Adrenal gland (tissue), 5 donors: ENCODE data around the gene DCANP1.

ENCODE experiments used
- POLR2A ChIP-seq, 2 donors: fragments of 450-650 bp; IDR thresholded peaks; one replicate each; pipeline ENCODE4 v1.6.1; 2017; ENCODE audit warnings: antibody characterized with exemption in 2 of 2, mild to moderate bottlenecking in 2 of 2, moderate library complexity in 1 of 2
- TF ChIP-seq, protein P1 (sequence below), 6 experiments: fragments of 450-650 bp in 4 of 6; fragments of 200-600 bp in 2 of 6; sonication (generic) in 1 of 6; IDR thresholded peaks; 1 replicate in 5 of 6; 2 replicates in 1 of 6; pipeline versions ENCODE4 v1.5.1 to v1.8.0; 2016 to 2021; ENCODE audit warnings: antibody characterized with exemption in 6 of 6, mild to moderate bottlenecking in 2 of 6, moderate library complexity in 1 of 6
- donor health status: DM: no; HTN: no; CAD: no.

DNA sequence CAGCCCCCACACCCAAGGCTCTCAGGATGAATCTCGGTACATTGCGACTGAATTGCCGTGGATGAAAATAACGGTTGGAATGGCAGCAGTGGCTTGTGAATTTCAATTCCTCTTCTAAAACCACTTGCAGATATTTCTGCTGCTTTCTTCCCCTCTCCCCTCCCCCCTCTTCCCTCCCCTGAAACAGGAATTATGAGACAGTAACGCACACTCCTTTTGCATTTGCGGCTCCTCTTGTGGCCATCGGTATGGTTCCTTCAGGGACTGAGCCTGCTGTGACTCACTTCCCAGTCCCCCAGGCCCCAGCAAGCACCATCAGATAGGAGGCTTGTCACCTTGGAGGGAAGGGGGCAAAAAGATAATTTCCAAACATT, 9.7 kb downstream of the DCANP1 start:
- TF ChIP-seq, protein P1, sequence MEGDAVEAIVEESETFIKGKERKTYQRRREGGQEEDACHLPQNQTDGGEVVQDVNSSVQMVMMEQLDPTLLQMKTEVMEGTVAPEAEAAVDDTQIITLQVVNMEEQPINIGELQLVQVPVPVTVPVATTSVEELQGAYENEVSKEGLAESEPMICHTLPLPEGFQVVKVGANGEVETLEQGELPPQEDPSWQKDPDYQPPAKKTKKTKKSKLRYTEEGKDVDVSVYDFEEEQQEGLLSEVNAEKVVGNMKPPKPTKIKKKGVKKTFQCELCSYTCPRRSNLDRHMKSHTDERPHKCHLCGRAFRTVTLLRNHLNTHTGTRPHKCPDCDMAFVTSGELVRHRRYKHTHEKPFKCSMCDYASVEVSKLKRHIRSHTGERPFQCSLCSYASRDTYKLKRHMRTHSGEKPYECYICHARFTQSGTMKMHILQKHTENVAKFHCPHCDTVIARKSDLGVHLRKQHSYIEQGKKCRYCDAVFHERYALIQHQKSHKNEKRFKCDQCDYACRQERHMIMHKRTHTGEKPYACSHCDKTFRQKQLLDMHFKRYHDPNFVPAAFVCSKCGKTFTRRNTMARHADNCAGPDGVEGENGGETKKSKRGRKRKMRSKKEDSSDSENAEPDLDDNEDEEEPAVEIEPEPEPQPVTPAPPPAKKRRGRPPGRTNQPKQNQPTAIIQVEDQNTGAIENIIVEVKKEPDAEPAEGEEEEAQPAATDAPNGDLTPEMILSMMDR (IDR thresholded peaks at IDR 0.05) = no peak
- no peak for TF ChIP-seq POLR2A (IDR thresholded peaks at IDR 0.05)
